Osteoblast (primary cell): Measurements from ENCODE around the gene NPAS3. TPM values are rescaled to one million over a fixed set of nuclear protein-coding genes. Genes with fewer than 3 reads are reported as not detected.

Experiments
- DNase-seq: peaks from one replicate; pipeline ENCODE4 v3.0.0; 2011; ENCODE audit warnings: low spot score, mixed read lengths; ENCODE audit not compliant: insufficient read length; ENCODE audit errors: missing footprints
- H2AFZ ChIP-seq: 2 replicates; pipeline ENCODE4 v1.6.0; 2011; ENCODE audit warnings: mild to moderate bottlenecking, low read length
- H3K27ac ChIP-seq: 2 replicates; pipeline ENCODE4 v1.5.1; 2011; ENCODE audit warnings: mild to moderate bottlenecking, low read depth, low read length, moderate library complexity
- H3K27me3 ChIP-seq: 2 replicates; pipeline ENCODE4 v1.6.0; 2012; ENCODE audit warnings: mild to moderate bottlenecking, control low read depth, inconsistent platforms, low read length, moderate library complexity; ENCODE audit not compliant: insufficient read depth
- H3K36me3 ChIP-seq: 2 replicates; pipeline ENCODE4 v1.5.1; 2011; ENCODE audit warnings: mild to moderate bottlenecking, low read length, control low read depth, moderate library complexity; ENCODE audit not compliant: insufficient read depth
- H3K4me1 ChIP-seq: 2 replicates; pipeline ENCODE4 v1.5.1; 2011; ENCODE audit warnings: mild to moderate bottlenecking, low read length, control low read depth, moderate library complexity; ENCODE audit not compliant: insufficient read depth
- H3K4me2 ChIP-seq: 2 replicates; pipeline ENCODE4 v1.6.0; 2011; ENCODE audit warnings: mild to moderate bottlenecking, low read length; ENCODE audit not compliant: insufficient read depth
- H3K4me3 ChIP-seq: fragments of 200-600 bp; sonication (generic); 3 replicates; pipeline ENCODE4 v1.5.1; 2012; ENCODE audit warnings: mild to moderate bottlenecking, low read length, inconsistent platforms; ENCODE audit not compliant: insufficient read depth
- H3K79me2 ChIP-seq: 2 replicates; pipeline ENCODE4 v1.6.0; 2012; ENCODE audit warnings: mild to moderate bottlenecking, low read length, control low read depth, inconsistent platforms; ENCODE audit not compliant: insufficient read depth
- H3K9me3 ChIP-seq: 2 replicates; pipeline ENCODE4 v1.5.1; 2011; ENCODE audit warnings: low read depth, low read length, control low read depth
- H4K20me1 ChIP-seq: 2 replicates; pipeline ENCODE4 v1.6.0; 2012; ENCODE audit warnings: mild to moderate bottlenecking, low read length, control low read depth; ENCODE audit not compliant: insufficient read depth
- CTCF ChIP-seq: IDR thresholded peaks from 2 replicates; pipeline ENCODE4 v1.5.1; 2011; ENCODE audit warnings: mild to moderate bottlenecking, low read depth, low read length, moderate library complexity; ENCODE audit errors: extremely low read depth
- total RNA-seq: library from RNA; depleted of rRNA; stranded (reverse); fragments of >200 nt; gene quantifications from 2 replicates; pipeline ENCODE4 v1.2.3, GENCODE V29; 2012

The NPAS3 gene
- total RNA-seq, 1 donor: 0.72 TPM

DNA sequence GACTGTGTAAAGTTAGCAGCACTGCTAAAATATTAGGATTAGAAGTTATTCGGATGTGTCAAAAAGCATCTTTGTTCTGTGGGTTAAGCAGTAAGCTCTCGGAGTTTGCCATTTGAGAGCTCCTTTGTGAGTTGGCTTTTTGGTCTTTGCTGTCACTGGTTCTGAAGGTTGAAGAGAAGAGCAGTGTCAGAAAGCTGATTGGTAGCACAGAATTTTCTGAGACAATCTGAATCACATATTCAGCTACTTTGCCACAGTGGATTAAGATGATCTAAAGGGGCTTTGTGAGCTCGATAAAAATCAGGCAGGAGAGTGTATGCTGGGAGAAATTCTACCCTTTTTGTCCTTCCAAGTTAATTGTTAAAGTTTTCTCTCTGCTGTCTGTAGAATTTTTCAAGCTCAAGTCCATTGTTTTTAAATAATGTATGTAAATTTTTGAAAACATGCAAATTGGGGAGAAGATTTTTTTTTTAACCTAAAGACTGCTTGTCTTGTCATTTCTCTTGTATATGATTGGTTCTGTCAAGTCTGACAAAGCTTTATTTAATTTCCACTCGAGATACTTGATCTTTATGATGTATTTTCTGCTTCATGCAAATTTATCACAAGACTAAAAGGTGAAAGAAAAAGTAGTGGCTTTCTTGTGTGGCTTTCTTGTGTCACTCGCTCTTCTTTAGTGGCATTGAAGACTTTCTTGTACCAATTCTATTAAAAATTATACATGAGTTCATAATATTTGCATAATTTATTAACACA, 704.9 kb downstream of the NPAS3 start:
- Histone ChIP-seq H2AFZ (no peak overlapping the region), H3K27me3 (peaks cover 3% of the 10 kb centered on the region), H4K20me1 (no peaks in the 10 kb centered on the region), H3K79me2 (no peaks in the 10 kb centered on the region), H3K4me2 (no peak overlapping the region), H3K4me1 (peaks cover 30% of the 10 kb centered on the region), H3K9me3 (no peaks in the 10 kb centered on the region), H3K36me3 (no peaks in the 10 kb centered on the region), H3K4me3 (no peak overlapping the region), H3K27ac (no peak overlapping the region)
- DNase-seq: no peak
- TF ChIP-seq CTCF: no peak

GRCh38 chr14:33646692-33647260, 708.1 kb downstream of the NPAS3 start:
- Histone ChIP-seq H3K4me1 (peaks cover 30% of the 10 kb centered on the region), H3K27ac (peak overlapping the region; percentile 84), H4K20me1 (no peaks in the 10 kb centered on the region), H3K9me3 (no peaks in the 10 kb centered on the region), H2AFZ (peak overlapping the region; percentile 3), H3K4me3 (no peak overlapping the region), H3K79me2 (no peaks in the 10 kb centered on the region), H3K4me2 (peak overlapping the region; percentile 59), H3K27me3 (no peaks in the 10 kb centered on the region), H3K36me3 (no peaks in the 10 kb centered on the region)
- no peak for TF ChIP-seq CTCF
- no peak for DNase-seq

GRCh38 chr14:33647385-33647786, 708.7 kb downstream of the NPAS3 start:
- Histone ChIP-seq H3K27ac (peak overlapping the region; percentile 84), H3K4me2 (peak overlapping the region; percentile 59), H4K20me1 (no peaks in the 10 kb centered on the region), H3K4me1 (peaks cover 30% of the 10 kb centered on the region), H3K4me3 (no peak overlapping the region), H3K36me3 (no peaks in the 10 kb centered on the region), H3K79me2 (no peaks in the 10 kb centered on the region), H3K9me3 (no peaks in the 10 kb centered on the region), H2AFZ (no peak overlapping the region), H3K27me3 (no peaks in the 10 kb centered on the region)
- TF ChIP-seq CTCF: no peak
- no peak for DNase-seq

DNA sequence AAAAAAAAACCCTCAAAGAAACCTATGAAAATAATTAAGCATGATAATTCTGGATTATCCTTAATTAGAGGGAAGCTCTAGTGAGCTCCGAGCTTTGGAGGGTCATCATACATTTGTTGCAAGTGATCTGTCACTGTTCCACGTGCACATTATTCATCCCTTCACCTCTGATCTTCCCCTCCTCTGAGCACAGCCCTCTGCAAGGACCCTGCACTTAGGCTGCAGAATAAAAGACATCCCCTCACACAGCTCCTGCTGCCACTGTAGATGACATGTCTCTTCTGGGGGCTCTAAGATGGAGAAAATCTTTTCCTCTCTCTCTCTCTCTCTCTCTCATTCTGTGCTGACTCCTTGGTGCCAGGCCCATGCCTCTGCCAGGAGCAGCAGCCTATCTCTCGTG, 711.8 kb downstream of the NPAS3 start:
- H3K9me3 ChIP-seq: no peaks in the 10 kb centered on the region
- H3K4me3 ChIP-seq: no peak overlapping the region
- TF ChIP-seq CTCF: no peak
- H3K36me3 ChIP-seq: no peaks in the 10 kb centered on the region
- no peaks in the 10 kb centered on the region for H3K79me2 ChIP-seq
- no peaks in the 10 kb centered on the region for H4K20me1 ChIP-seq
- DNase-seq: no peak
- no peak overlapping the region for H3K4me2 ChIP-seq
- peaks cover 18% of the 10 kb centered on the region for H3K4me1 ChIP-seq
- no peak overlapping the region for H2AFZ ChIP-seq
- H3K27ac ChIP-seq: no peak overlapping the region
- H3K27me3 ChIP-seq: no peaks in the 10 kb centered on the region
